A673 (cell line): ENCODE results near the gene MAML2.

Source experiments
- EZH2 ChIP-seq: fragments of 200-600 bp; sonication (generic); IDR thresholded peaks from 2 replicates; pipeline ENCODE4 v1.6.1; 2017; ENCODE audit warnings: borderline replicate concordance, low read depth, mild to moderate bottlenecking, mixed read lengths, antibody characterized with exemption, low read length; ENCODE audit not compliant: poor library complexity, severe bottlenecking
- TF ChIP-seq, protein P1 (sequence below): fragments of 300-800, 200-600 bp; sonication (generic); conservative IDR thresholded peaks from 2 replicates; pipeline ENCODE4 v1.5.1; 2017; ENCODE audit warnings: low read depth, mild to moderate bottlenecking, antibody characterized with exemption, low read length, moderate library complexity, mixed read lengths

DNA sequence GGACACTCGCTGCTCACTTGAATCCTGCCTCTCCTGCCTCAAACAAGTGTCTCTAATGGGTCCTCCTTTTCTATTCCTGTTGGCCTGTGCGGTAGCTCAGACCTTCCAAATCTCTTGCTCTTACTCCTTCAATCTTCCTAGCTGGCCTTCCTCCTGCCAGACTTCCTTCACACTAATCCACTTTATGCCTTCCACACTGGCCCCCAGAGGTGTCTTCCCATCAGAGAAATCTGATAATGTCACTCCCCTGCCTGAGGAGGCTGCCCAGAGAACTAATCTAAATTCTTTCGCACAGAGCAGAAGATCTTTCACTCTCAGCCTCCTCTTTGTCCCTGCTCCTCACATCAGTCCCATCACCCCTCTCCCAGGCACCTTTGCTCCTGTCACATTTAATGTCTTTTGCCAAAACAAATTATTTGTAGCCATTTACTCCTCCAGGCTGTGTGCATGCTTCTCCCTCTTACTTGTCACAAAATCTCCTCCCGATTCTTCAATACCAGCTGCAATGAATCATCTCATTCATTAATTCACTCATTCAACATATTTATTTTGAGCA, 175.7 kb downstream of the MAML2 start:
- TF ChIP-seq, protein P1, sequence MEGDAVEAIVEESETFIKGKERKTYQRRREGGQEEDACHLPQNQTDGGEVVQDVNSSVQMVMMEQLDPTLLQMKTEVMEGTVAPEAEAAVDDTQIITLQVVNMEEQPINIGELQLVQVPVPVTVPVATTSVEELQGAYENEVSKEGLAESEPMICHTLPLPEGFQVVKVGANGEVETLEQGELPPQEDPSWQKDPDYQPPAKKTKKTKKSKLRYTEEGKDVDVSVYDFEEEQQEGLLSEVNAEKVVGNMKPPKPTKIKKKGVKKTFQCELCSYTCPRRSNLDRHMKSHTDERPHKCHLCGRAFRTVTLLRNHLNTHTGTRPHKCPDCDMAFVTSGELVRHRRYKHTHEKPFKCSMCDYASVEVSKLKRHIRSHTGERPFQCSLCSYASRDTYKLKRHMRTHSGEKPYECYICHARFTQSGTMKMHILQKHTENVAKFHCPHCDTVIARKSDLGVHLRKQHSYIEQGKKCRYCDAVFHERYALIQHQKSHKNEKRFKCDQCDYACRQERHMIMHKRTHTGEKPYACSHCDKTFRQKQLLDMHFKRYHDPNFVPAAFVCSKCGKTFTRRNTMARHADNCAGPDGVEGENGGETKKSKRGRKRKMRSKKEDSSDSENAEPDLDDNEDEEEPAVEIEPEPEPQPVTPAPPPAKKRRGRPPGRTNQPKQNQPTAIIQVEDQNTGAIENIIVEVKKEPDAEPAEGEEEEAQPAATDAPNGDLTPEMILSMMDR = no peak
- TF ChIP-seq EZH2 = no peak
